ENCODE measurements around the gene AIFM1. TPM values are rescaled to one million over a fixed set of nuclear protein-coding genes. Genes with fewer than 3 reads are reported as not detected.

The AIFM1 gene
- total and polyA plus RNA-seq, 2 donors (not counting 3 experiments of a cell fraction or from before 2014, with no cell fraction given): 23.7 to 29.7 TPM

GRCh38 chrX:130136496-130136895 lies 29.1 kb downstream of the AIFM1 start:
- POLR2A ChIA-PET: no interaction called here
- H4K20me1 ChIP-seq (replicated peaks; ENCODE audit: control insufficient read depth, extremely low read depth, insufficient read depth, low read length): no peaks in the 10 kb centered on the region

More at GRCh38 chrX:130136496-130136895, 29.1 kb downstream of the AIFM1 start:
- Histone ChIP-seq H3K9ac (replicated peaks; ENCODE audit: extremely low read depth, insufficient read depth, low read length) (no peak overlapping the region), H3K27ac (ENCODE audit: insufficient read depth, low read depth, low read length) (no peak overlapping the region), H3K79me2 (ENCODE audit: control insufficient read depth, insufficient read depth, low read length) (no peaks in the 10 kb centered on the region), H3K36me3 (ENCODE audit: control insufficient read depth in 2 of 2, extremely low read depth in 1 of 2, insufficient read depth in 2 of 2, low read length in 2 of 2) (peaks cover 0 to 4% of the 10 kb centered on the region in 2 experiments), H3K4me1 (ENCODE audit: control insufficient read depth, extremely low read depth, insufficient read depth, low read length) (peaks cover 4% of the 10 kb centered on the region), H3K4me2 (ENCODE audit: insufficient read depth, low read length) (no peak overlapping the region), H3K4me3 (replicated peaks in 1 of 3; ENCODE audit: insufficient read depth in 1 of 3, low read depth in 1 of 3, low read length in 3 of 3) (no peak overlapping the region), H3K9me3 (replicated peaks; ENCODE audit: control insufficient read depth, insufficient read depth, low read length) (no peaks in the 10 kb centered on the region), H3K9me1 (replicated peaks; ENCODE audit: control insufficient read depth, extremely low read depth, insufficient read depth, low read length) (no peaks in the 10 kb centered on the region), H3K27me3 (ENCODE audit: control insufficient read depth in 2 of 2, insufficient read depth in 2 of 2, low read length in 2 of 2) (no peaks in the 10 kb centered on the region), H2AFZ (ENCODE audit: low read depth, low read length) (no peak overlapping the region)
- dilution Hi-C loops (cut with MboI; ENCODE audit: extremely low pct_ligation_motif_present, low sequenced_read_pairs) (no loop called here), intact Hi-C loops (cut with micrococcal nuclease) (loop anchor here (5.0 kb wide), 1 partner anchor 56 kb away; no protein-coding TSS in a partner anchor)
- DNase-seq (ENCODE audit: low read depth, low spot score): no peak
- no peak for TF ChIP-seq EZH2 (IDR thresholded peaks at IDR 0.05; ENCODE audit: borderline replicate concordance, low read depth, low read length, severe bottlenecking)
- no peak for TF ChIP-seq POLR2AphosphoS5 (IDR thresholded peaks at IDR 0.05; ENCODE audit: insufficient read depth, low read depth, low read length)
- TF ChIP-seq GATA2 (IDR thresholded peaks at IDR 0.05; ENCODE audit: insufficient read depth, insufficient read length, low read depth, low read length): no peak
- TF ChIP-seq POLR2A (IDR thresholded peaks at IDR 0.05; ENCODE audit: low read depth, low read length): no peak
- TF ChIP-seq, protein P1, sequence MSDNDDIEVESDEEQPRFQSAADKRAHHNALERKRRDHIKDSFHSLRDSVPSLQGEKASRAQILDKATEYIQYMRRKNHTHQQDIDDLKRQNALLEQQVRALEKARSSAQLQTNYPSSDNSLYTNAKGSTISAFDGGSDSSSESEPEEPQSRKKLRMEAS (IDR thresholded peaks at IDR 0.05; ENCODE audit: insufficient read depth, insufficient read length): no peak
- no peak for TF ChIP-seq JUN (IDR thresholded peaks at IDR 0.05; ENCODE audit: borderline replicate concordance, insufficient read depth, insufficient read length, low read depth)
- no peak for TF ChIP-seq FOS (IDR thresholded peaks at IDR 0.05; ENCODE audit: borderline replicate concordance, insufficient read depth, low read length)
- no peak for TF ChIP-seq MYC (IDR thresholded peaks at IDR 0.05; ENCODE audit: low read depth, low read length)
- TF ChIP-seq, protein P2, sequence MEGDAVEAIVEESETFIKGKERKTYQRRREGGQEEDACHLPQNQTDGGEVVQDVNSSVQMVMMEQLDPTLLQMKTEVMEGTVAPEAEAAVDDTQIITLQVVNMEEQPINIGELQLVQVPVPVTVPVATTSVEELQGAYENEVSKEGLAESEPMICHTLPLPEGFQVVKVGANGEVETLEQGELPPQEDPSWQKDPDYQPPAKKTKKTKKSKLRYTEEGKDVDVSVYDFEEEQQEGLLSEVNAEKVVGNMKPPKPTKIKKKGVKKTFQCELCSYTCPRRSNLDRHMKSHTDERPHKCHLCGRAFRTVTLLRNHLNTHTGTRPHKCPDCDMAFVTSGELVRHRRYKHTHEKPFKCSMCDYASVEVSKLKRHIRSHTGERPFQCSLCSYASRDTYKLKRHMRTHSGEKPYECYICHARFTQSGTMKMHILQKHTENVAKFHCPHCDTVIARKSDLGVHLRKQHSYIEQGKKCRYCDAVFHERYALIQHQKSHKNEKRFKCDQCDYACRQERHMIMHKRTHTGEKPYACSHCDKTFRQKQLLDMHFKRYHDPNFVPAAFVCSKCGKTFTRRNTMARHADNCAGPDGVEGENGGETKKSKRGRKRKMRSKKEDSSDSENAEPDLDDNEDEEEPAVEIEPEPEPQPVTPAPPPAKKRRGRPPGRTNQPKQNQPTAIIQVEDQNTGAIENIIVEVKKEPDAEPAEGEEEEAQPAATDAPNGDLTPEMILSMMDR (IDR thresholded peaks at IDR 0.05; ENCODE audit: extremely low read depth in 1 of 2, insufficient read depth in 1 of 2, low read depth in 1 of 2, low read length in 2 of 2): no peak
- BruUV-seq (replicated peaks): no TSS peak
- CTCF ChIA-PET: interaction anchor here (1.3 kb wide), 2 partner anchors 57 to 76 kb away, joined by 3 to 5 read pairs; no protein-coding TSS in a partner anchor
- FAIRE-seq: no peak

Measured in endothelial cell of umbilical vein (primary cell).